Mesothelial cell of epicardium (in vitro differentiated cells): ENCODE measurements around the gene LRRC57. TPM values are rescaled to one million over a fixed set of nuclear protein-coding genes. Genes with fewer than 3 reads are reported as not detected.
A peak's percentile ranks its signal among the peaks of the same experiment; 100 is the strongest.
"Not testable (repeated sequence)": the region's sequence is repeated elsewhere in the genome, so short reads cannot be mapped to it uniquely, and the experiment has no call there.

ENCODE experiments used
- DNase-seq, 2 experiments: peaks; one replicate each; pipeline ENCODE4 v3.0.0; 2021; ENCODE audit warnings: low spot score in 2 of 2; ENCODE audit not compliant: unreplicated experiment in 2 of 2
- H3K27ac Mint-ChIP-seq: 2 replicates; pipeline ENCODE4 v1.8.0; 2021; ENCODE audit warnings: mixed read lengths
- H3K27me3 Mint-ChIP-seq: 2 replicates; pipeline ENCODE4 v1.8.0; 2021; ENCODE audit warnings: low read depth, mixed read lengths
- H3K36me3 Mint-ChIP-seq: 2 replicates; pipeline ENCODE4 v1.8.0; 2021; ENCODE audit warnings: mixed read lengths
- H3K4me1 Mint-ChIP-seq: 2 replicates; pipeline ENCODE4 v1.8.0; 2021; ENCODE audit warnings: mixed read lengths
- H3K4me3 Mint-ChIP-seq: 2 replicates; pipeline ENCODE4 v1.8.0; 2021; ENCODE audit warnings: mild to moderate bottlenecking, moderate library complexity, mixed read lengths
- H3K9me3 Mint-ChIP-seq: 2 replicates; pipeline ENCODE4 v1.8.0; 2021; ENCODE audit warnings: mixed read lengths
- total RNA-seq: library from RNA; stranded (reverse); gene quantifications from 3 replicates; pipeline ENCODE4 v1.2.1, GENCODE V29; 2021
- TF ChIP-seq, protein P1 (sequence below): fragments of 200-600 bp; sonication (generic); IDR thresholded peaks from one replicate; pipeline ENCODE4 v1.5.0; 2021; ENCODE audit warnings: antibody characterized with exemption; ENCODE audit not compliant: unreplicated experiment

Gene LRRC57
- total RNA-seq, 1 donor from 2014 or later, result 27.9 TPM

DNA sequence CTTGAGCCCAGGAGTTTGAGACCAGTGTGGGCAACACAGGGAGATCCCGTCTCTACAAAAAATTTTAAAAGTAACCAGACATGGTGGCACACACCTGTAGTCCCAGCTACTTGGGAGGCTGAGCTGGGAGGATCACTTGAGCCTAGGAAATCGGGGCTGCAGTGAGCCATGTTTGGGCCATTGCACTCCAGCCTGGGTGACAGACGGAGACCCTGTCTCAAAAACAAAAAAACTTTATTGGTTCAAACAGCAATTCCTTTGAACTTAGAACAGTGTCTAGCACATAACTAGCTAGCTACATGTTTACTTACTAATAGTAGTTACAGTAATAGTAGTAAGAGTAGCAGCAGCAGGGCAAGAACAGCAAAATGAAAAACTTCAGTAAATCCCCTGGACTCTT lies 10.1 kb upstream of the LRRC57 start:
- Mint-ChIP-seq H3K27ac (no peak overlapping the region), H3K27me3 (no peaks in the 10 kb centered on the region), H3K4me1 (no peaks in the 10 kb centered on the region), H3K4me3 (no peak overlapping the region), H3K36me3 (peaks cover 20% of the 10 kb centered on the region), H3K9me3 (no peaks in the 10 kb centered on the region)
- no peak for DNase-seq
- TF ChIP-seq, protein P1, sequence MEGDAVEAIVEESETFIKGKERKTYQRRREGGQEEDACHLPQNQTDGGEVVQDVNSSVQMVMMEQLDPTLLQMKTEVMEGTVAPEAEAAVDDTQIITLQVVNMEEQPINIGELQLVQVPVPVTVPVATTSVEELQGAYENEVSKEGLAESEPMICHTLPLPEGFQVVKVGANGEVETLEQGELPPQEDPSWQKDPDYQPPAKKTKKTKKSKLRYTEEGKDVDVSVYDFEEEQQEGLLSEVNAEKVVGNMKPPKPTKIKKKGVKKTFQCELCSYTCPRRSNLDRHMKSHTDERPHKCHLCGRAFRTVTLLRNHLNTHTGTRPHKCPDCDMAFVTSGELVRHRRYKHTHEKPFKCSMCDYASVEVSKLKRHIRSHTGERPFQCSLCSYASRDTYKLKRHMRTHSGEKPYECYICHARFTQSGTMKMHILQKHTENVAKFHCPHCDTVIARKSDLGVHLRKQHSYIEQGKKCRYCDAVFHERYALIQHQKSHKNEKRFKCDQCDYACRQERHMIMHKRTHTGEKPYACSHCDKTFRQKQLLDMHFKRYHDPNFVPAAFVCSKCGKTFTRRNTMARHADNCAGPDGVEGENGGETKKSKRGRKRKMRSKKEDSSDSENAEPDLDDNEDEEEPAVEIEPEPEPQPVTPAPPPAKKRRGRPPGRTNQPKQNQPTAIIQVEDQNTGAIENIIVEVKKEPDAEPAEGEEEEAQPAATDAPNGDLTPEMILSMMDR, result no peak

DNA sequence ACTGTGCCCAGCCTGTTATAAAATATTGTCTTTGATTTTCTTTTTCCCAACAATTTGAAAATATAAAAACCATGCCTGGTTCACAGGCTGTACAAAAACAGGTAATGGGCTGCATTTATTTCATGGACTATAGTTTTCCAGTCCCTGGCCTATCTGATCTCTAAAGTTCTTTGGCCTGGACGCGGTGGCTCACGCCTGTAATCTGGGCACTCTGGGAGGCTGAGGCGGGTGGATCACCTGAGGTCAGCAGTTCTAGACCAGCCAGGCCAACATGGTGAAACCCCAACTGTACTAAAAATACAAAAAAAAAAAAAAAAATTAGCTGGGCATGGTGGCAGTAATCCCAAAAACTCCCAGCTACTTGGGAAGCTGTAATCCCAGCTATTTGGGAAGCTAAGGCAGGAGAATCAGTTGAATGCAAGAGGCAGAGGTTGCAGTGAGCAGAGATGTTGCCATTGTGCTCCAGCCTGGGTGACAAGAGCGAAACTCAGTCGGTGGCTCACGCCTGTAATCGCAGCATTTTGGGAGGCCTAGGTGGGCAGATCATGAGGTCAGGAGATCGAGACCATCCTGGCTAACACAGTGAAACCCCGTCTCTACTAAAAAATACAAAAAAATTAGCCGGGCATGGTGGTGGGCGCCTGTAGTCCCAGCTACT lies 8.1 kb upstream of the LRRC57 start:
- H3K27ac Mint-ChIP-seq, result not testable (repeated sequence)
- peaks cover 20% of the 10 kb centered on the region for H3K36me3 Mint-ChIP-seq

DNA sequence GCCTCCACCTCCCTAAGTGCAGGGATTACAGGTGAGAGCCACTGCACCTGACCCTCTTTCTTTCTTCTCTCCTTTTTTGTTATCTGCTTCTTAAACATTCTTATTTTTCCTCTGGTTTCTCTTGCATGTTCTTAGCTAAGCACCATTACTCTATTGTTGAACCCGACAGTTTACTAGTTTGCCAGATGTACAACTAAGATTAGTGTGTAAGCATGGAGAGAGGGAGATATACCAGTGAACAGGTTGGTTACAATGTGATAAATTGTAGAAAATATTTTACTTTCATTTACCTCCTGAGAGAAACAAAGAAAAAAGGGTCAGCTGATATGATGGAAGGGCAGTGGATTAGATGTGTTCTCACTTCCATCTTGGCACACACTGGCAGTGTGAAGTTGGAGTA lies 5.0 kb upstream of the LRRC57 start:
- H3K27ac Mint-ChIP-seq, result no peak overlapping the region
- no peak overlapping the region for H3K4me3 Mint-ChIP-seq
- peaks cover 7% of the 10 kb centered on the region for H3K36me3 Mint-ChIP-seq
- H3K27me3 Mint-ChIP-seq, result no peaks in the 10 kb centered on the region
- DNase-seq, result no peak
- TF ChIP-seq, protein P1, result no peak
- H3K9me3 Mint-ChIP-seq, result no peaks in the 10 kb centered on the region
- H3K4me1 Mint-ChIP-seq, result peaks cover 10% of the 10 kb centered on the region

More for the DNA sequence above, 8.1 kb upstream of the LRRC57 start:
- H3K27me3 Mint-ChIP-seq, H3K4me1 Mint-ChIP-seq, H3K4me3 Mint-ChIP-seq, H3K9me3 Mint-ChIP-seq, DNase-seq: not testable (repeated sequence)

DNA sequence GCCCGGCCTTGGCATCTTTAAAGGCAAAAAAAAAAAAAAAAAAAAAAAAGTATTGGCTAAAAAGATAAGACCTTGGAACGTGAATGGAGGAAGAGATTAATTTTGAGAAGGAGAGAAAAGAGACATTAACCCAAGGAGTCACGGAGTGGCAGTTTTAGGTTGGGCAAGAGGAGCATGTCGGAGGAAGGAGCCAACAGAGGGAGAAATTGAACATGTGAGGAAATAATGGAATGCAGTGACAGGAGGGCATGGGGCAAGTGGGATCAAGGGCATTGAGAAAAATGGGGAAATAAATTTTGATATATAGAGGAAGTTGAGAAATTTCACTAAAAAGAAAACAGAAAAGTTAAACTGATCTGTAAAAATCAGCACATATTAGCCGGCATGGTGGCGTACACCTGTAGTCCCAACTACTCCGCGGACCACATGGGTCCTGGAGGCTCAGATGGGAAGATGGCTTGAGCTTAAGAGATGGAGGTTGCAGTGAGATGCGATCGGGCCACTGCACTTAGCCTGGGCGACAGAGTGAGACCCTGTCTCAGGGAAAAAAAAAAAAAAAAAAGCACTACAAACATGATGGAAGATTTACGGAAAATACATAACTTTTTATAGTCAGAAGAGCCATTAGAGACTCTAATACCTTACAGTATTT lies 1.3 kb upstream of the LRRC57 start:
- TF ChIP-seq, protein P1, result no peak
- Mint-ChIP-seq H3K27me3 (no peaks in the 10 kb centered on the region), H3K27ac (peak overlapping the region; percentile 62), H3K36me3 (peaks cover 1% of the 10 kb centered on the region), H3K4me3 (peak overlapping the region; percentile 91), H3K9me3 (no peaks in the 10 kb centered on the region), H3K4me1 (peaks cover 27% of the 10 kb centered on the region)
- no peak for DNase-seq

DNA sequence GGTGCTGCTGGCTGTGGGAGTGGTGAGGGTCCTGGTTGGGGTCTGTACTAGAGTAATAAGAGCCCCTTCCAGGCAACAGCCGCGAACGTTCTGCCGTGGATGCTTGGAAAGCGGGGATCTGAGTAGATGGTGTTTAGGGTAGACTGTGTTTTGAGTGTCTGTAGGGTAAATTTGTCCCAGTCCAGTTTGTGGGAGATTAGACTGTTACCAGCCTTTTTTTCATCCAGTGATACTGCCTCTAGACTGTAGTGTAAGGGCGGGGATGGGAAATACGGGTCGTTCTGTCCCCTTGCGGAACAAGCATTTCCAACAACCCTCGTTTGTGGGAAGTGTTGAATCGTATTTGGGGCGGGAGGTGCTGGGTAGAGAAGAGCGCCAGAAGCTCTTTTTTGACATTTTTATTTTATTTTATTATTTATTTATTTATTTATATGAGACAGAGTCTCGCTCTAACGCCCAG lies 469 bp upstream of the LRRC57 start:
- H3K36me3 Mint-ChIP-seq, result peaks cover 2% of the 10 kb centered on the region
- H3K4me3 Mint-ChIP-seq, result peak overlapping the region; percentile 91
- no peaks in the 10 kb centered on the region for H3K27me3 Mint-ChIP-seq
- DNase-seq, result no peak
- H3K4me1 Mint-ChIP-seq, result peaks cover 27% of the 10 kb centered on the region
- no peaks in the 10 kb centered on the region for H3K9me3 Mint-ChIP-seq
- peak overlapping the region; percentile 97 for H3K27ac Mint-ChIP-seq
- TF ChIP-seq, protein P1, result no peak

GRCh38 chr15:42547918-42548248 lies 710 bp downstream of the LRRC57 start:
- H3K27me3 Mint-ChIP-seq, result no peaks in the 10 kb centered on the region
- TF ChIP-seq, protein P1, result no peak
- no peaks in the 10 kb centered on the region for H3K9me3 Mint-ChIP-seq
- no peak for DNase-seq
- H3K36me3 Mint-ChIP-seq, result peaks cover 6% of the 10 kb centered on the region
- peak overlapping the region; percentile 91 for H3K4me3 Mint-ChIP-seq
- H3K27ac Mint-ChIP-seq, result peak overlapping the region; percentile 97
- peaks cover 27% of the 10 kb centered on the region for H3K4me1 Mint-ChIP-seq
